Smooth muscle cell (in vitro differentiated cells): Measurements from ENCODE around the gene RBM39. TPM values are rescaled to one million over a fixed set of nuclear protein-coding genes. Genes with fewer than 3 reads are reported as not detected.
"Not testable (repeated sequence)": the region's sequence is repeated elsewhere in the genome, so short reads cannot be mapped to it uniquely, and the experiment has no call there.

Experiments
- DNase-seq: peaks from one replicate; lab custom pipeline; 2025; ENCODE audit not compliant: unreplicated experiment; lab: John Stamatoyannopoulos, UW
- H2AFZ ChIP-seq: fragments of 200-600 bp; sonication (generic); 2 replicates; pipeline ENCODE4 v1.6.0; 2016; ENCODE audit warnings: antibody characterized with exemption, low read depth, mild to moderate bottlenecking
- H3F3A ChIP-seq: fragments of 200-600 bp; sonication (generic); 2 replicates; pipeline ENCODE4 v1.6.0; 2017; ENCODE audit warnings: antibody characterized with exemption, low read depth
- H3K27ac ChIP-seq: fragments of 200-600 bp; sonication (generic); 2 replicates; pipeline ENCODE4 v1.5.1; 2016; ENCODE audit warnings: low read depth, mild to moderate bottlenecking
- H3K27me3 ChIP-seq: fragments of 200-600 bp; sonication (generic); 2 replicates; pipeline ENCODE4 v1.6.1; 2016; ENCODE audit warnings: low read depth, mild to moderate bottlenecking
- H3K36me3 ChIP-seq: fragments of 200-600 bp; sonication (generic); 2 replicates; pipeline ENCODE4 v1.5.1; 2016; ENCODE audit warnings: low read depth
- H3K4me1 ChIP-seq: fragments of 200-600 bp; sonication (generic); 2 replicates; pipeline ENCODE4 v1.5.1; 2016; ENCODE audit warnings: low read depth
- H3K4me2 ChIP-seq: fragments of 200-600 bp; sonication (generic); 2 replicates; pipeline ENCODE4 v1.6.0; 2016; ENCODE audit warnings: mild to moderate bottlenecking
- H3K4me3 ChIP-seq: fragments of 200-600 bp; sonication (generic); 2 replicates; pipeline ENCODE4 v1.5.1; 2016; ENCODE audit warnings: mild to moderate bottlenecking
- H3K79me2 ChIP-seq: fragments of 200-600 bp; sonication (generic); 2 replicates; pipeline ENCODE4 v1.6.0; 2016; ENCODE audit warnings: low read depth, mild to moderate bottlenecking
- H3K9ac ChIP-seq: fragments of 200-600 bp; sonication (generic); 2 replicates; pipeline ENCODE4 v1.6.0; 2016; ENCODE audit warnings: low read depth
- H3K9me3 ChIP-seq: fragments of 200-600 bp; sonication (generic); replicated peaks from 2 replicates; pipeline ENCODE4 v1.5.1; 2016; ENCODE audit warnings: low read depth
- H4K20me1 ChIP-seq: fragments of 200-600 bp; sonication (generic); 2 replicates; pipeline ENCODE4 v1.6.0; 2016; ENCODE audit warnings: low read depth
- CTCF ChIP-seq: fragments of 200-600 bp; sonication (generic); IDR thresholded peaks from 2 replicates; pipeline ENCODE4 v1.5.1; 2017; ENCODE audit warnings: borderline replicate concordance, mild to moderate bottlenecking, antibody characterized with exemption; ENCODE audit not compliant: insufficient read depth, poor library complexity, severe bottlenecking
- WGBS: methylation state at CpG from one replicate; pipeline ENCODE4 v1.1.7; 2016; ENCODE audit warnings: low lambda C conversion rate; 5-methylcytosine and 5-hydroxymethylcytosine counted together
- polyA plus RNA-seq: library from polyadenylated mRNA; unstranded; fragments of >200 nt; fragmentation: Nextera tagmentation; extraction: Ambion mirVana; gene quantifications from 2 replicates; pipeline ENCODE4 v1.2.1, GENCODE V29; 2016
- total RNA-seq: library from RNA; depleted of rRNA; stranded (reverse); fragments of >200 nt; gene quantifications from 2 replicates; pipeline ENCODE4 v1.2.3, GENCODE V29; 2014

The RBM39 gene
- total and polyA plus RNA-seq, 2 experiments from 2014 or later, result 139 to 408 TPM

- Histone ChIP-seq H3K4me3 (no peak overlapping the region), H3K27me3 (no peaks in the 10 kb centered on the region), H3K4me1 (no peaks in the 10 kb centered on the region), H3K27ac (no peak overlapping the region), H3K36me3 (peaks cover 70% of the 10 kb centered on the region), H3F3A (peaks cover 53% of the 10 kb centered on the region), H3K9ac (no peak overlapping the region), H2AFZ (no peak overlapping the region), H4K20me1 (peaks cover 100% of the 10 kb centered on the region), H3K4me2 (no peak overlapping the region), H3K9me3 (no peaks in the 10 kb centered on the region), H3K79me2 (peaks cover 99% of the 10 kb centered on the region)
- DNase-seq, result no peak
- WGBS, result 73% methylated on average over 8 of the region's 8 CpGs
- no peak for TF ChIP-seq CTCF
Observed at GRCh38 chr20:35719717-35720116, 22.3 kb downstream of the RBM39 start.

GRCh38 chr20:35718972-35719635 lies 23.0 kb downstream of the RBM39 start:
- DNase-seq, result no peak
- no peaks in the 10 kb centered on the region for H3K4me1 ChIP-seq
- TF ChIP-seq CTCF, result no peak
- H3K36me3 ChIP-seq, result peaks cover 66% of the 10 kb centered on the region
- peaks cover 59% of the 10 kb centered on the region for H3F3A ChIP-seq
- no peak overlapping the region for H3K4me3 ChIP-seq
- H2AFZ ChIP-seq, result no peak overlapping the region
- no peaks in the 10 kb centered on the region for H3K27me3 ChIP-seq
- 99% methylated on average over 12 of the region's 12 CpGs for WGBS
- no peak overlapping the region for H3K4me2 ChIP-seq
- no peak overlapping the region for H3K9ac ChIP-seq
- peaks cover 100% of the 10 kb centered on the region for H4K20me1 ChIP-seq
- peaks cover 99% of the 10 kb centered on the region for H3K79me2 ChIP-seq
- peak overlapping the region; percentile 66 for H3K27ac ChIP-seq
- H3K9me3 ChIP-seq, result no peaks in the 10 kb centered on the region

- peaks cover 59% of the 10 kb centered on the region for H3K36me3 ChIP-seq
- DNase-seq, H3K4me1 ChIP-seq, H3K27me3 ChIP-seq, H3K9me3 ChIP-seq, H3K9ac ChIP-seq, H2AFZ ChIP-seq, H3K4me2 ChIP-seq, H3K4me3 ChIP-seq: not testable (repeated sequence)
- peaks cover 99% of the 10 kb centered on the region for H3K79me2 ChIP-seq
- WGBS, result 78% methylated on average over 8 of the region's 8 CpGs
- H3K27ac ChIP-seq, result peak overlapping the region; percentile 66
- peaks cover 100% of the 10 kb centered on the region for H4K20me1 ChIP-seq
- peaks cover 64% of the 10 kb centered on the region for H3F3A ChIP-seq
Observed at GRCh38 chr20:35718321-35718720, 23.7 kb downstream of the RBM39 start.

- Histone ChIP-seq H3K9ac (no peak overlapping the region), H3K4me2 (no peak overlapping the region), H3K27me3 (no peaks in the 10 kb centered on the region), H3K36me3 (peaks cover 63% of the 10 kb centered on the region), H3F3A (peaks cover 73% of the 10 kb centered on the region), H3K27ac (no peak overlapping the region), H2AFZ (no peak overlapping the region), H3K4me3 (no peak overlapping the region), H3K4me1 (no peaks in the 10 kb centered on the region), H3K79me2 (peaks cover 99% of the 10 kb centered on the region), H3K9me3 (no peaks in the 10 kb centered on the region), H4K20me1 (peaks cover 100% of the 10 kb centered on the region)
- TF ChIP-seq CTCF, result no peak
- DNase-seq, result no peak
- 97% methylated on average over 4 of the region's 4 CpGs for WGBS
Observed at GRCh38 chr20:35716330-35716729, 25.7 kb downstream of the RBM39 start.
